CMK (cell line): Measurements from ENCODE around the gene TECTB.
"Not testable (repeated sequence)": the region's sequence is repeated elsewhere in the genome, so short reads cannot be mapped to it uniquely, and the experiment has no call there.

Experiments used
- DNase-seq: peaks from one replicate; pipeline ENCODE4 v3.0.0-alpha.2; 2010; ENCODE audit warnings: low read depth

TECTB gene

DNA sequence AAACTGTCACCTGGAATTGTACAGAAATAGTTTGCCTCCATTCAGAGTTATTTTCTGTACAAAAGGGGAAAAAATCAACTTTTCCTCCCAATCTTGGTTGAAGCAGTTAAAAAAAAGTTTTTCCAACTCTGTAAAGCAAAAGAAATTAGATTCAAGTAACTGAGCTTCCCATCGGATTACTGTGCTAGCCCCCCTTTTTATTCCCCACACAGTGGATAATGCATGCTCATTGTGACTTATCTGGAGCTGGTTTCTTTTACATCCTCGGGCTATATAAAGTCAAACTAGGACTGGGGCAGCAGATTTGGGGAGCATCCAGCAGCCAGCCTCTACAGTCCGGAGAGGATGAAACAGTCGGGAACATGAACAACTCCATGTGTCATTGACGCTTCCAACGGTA lies at the start of gene TECTB:
Gene TECTB (plus strand): TSS at position 301 of the 400 bp plus-strand sequence. CDS start 335 bp downstream, outside the sequence.
- no peak for DNase-seq

DNA sequence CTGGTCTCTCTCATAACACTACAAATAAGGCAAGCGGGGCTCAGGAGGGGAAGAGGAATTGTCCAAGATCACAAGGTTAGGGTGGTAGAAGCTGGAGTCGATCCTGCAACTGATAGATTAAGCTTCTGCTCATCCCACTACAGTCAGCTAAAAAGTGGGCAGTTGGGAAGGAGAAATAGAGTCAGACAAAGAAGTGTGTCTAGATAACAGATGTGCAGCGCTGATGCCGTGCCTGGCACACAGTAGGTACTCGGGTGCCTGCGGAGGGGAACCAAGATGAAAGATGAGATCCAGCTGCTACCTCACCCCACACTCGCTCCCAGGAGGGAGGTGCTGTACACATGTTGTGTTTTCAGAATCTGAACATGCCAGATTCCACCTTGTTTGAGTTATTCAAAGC lies 48.1 kb upstream of the TECTB start:
- DNase-seq, result no peak

DNA sequence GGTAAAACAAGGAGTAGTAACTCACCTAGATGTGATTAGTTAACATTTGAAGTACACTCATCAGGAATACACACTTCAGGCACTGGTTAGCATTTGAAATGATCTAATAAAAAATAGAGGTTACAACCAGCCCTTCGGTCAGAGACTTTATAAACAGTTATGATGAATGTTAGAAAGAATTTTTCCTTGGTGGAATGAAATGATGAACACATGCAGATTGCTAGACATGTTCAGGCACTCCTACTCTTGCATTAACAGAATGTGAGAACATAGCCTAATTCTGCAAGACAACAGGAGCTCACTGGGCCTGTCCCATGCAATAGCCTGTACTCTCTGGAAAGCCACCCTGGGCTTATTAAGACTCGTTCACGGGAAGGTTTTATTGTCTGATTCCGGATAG lies 47.3 kb upstream of the TECTB start:
- no peak for DNase-seq

DNA sequence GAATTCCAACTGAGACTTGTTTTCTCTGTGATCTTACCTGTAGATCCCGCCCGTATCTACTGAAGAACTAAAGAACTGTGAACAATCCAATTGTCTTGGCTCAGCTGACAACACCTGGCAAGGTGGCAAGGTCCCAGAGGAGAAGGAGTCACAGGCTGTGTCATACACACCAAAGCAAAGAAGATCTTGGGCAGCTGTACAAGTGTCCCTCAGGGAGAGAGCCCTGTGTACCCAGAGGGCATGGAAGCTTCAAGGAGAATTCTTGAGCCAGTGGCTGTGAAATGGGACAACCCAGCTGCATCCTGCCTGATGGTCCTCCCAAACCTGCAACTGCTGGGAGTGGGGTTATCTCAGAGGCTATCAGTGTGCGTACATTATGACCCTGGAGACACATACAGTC lies 46.7 kb upstream of the TECTB start:
- DNase-seq, result no peak

DNA sequence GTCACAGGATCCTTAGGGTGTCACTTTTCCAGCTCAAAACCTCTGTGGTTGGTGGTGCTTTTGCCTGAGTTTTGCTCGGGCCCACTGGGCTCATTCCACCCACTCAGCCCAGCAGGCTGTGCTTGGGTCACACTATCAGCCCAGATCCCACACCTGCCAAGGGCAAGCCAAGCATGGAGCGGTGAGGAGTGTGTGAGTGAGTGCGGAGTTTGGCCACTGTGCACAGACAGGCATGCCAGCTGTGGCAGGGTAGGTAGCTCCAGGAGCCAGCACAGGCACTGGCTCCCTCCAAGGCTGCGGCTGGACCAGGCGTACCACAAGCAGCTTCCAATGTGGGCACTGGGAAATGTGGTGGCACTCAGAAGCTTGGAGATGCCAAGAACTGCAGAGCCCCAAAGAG lies 43.9 kb upstream of the TECTB start:
- no peak for DNase-seq

DNA sequence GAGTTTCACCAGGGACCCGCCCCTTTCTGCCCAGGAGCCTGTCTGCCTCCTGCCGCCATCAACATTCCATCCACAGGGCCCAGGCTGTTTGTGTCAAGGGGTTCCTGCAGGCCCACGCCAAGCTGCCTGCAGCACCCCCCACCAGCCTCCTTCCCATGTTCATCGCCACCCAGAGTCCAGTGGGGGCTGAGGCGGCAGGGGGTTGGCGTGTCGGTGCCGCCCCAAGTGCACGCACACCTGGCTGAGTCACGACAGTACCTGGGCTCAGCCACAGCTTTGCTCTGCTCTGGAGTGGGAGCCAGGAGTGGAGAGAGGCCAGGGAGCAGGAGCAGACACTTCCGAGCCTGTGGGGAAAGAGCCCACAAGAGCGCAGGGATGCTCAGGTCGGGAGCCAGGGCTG lies 42.8 kb upstream of the TECTB start:
- DNase-seq, result no peak

DNA sequence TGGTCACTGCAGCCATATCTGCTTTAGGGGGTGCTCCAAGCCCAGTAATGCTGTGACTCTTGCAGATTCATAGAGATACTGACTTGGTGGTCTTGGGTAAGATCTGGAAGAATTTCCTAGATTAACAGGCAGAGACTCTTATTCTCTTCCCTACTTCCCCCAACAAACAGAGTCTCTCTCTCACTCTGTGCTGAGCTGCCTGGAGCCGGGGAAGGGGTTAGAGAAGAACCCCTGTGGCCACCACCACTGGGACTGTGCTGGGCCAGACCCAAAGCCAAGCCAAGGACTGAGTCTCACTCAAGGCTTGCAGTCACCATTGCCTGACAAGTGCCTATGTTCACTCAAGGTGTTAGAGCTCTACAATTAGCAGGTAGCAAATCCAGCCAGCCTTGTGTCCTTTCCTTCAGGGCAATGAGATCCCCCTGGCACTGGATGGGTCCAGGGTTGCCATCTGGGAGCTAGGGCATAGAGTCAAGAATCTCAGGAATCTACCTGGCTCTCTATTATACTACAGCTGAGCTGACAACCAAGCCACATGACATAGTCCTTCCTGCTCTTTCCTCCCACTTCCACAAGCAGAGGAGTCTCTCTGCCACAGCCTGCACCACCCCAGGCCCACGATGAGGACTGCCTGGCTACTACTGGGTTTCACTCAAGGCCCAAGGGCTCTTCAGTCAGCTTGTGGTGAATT lies 41.4 kb upstream of the TECTB start:
- DNase-seq, result no peak

DNA sequence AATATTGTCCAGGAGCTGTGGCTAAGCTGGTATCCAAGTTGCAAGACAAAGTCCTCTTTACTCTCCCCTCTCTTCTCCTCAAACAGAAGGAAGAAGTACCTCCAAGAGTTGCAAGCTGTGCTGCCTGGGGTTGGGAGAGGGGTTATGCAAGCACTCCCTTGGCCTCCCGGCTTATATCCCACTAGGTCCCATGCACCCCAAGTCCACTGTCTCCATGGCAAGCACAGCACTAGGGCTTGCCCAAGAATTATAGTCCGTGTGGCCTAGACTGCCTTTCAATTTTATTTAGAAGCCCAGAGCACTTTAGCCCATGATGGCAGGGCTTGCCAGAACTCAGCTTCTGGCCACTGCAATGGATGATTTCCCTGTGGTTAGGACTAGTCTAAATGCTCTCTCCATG lies 40.4 kb upstream of the TECTB start:
- no peak for DNase-seq

DNA sequence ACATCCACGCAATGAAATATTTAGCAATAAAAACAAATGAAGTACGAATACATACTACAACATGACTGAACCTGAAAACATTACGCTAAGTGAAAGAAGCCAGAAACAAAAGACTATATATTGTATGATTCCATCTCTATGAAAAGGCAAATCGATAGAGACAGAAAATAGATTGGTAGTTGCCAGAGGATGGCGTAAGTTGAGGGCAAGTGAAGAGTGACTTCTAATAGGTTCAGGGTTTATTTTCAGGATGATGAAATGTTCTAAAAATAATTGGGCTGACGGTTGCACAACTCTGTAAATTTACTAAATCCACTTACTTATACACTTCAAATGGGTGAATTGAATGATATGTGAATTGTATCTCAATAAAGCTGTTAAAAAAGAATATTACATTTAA lies 39.5 kb upstream of the TECTB start:
- DNase-seq, result no peak

DNA sequence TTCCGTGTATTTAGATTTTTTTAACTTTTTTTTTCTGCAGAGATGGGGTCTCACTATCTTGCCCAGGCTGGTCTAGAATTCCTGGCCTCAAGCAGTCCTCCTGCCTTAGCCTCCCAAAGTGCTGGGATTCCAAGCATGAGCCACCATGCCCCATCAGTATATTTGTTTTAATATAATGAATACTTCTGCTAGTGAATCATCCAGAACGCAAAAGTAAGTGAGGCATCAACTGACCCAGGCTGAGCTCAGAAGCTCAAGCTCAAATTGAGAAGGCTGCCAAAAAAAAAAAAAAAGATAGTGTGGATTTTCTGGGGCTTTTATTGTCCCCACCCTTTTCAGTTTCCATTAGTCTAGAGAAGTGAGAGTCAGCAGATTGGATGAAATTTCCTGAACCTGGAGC lies 39.0 kb upstream of the TECTB start:
- DNase-seq, result no peak

DNA sequence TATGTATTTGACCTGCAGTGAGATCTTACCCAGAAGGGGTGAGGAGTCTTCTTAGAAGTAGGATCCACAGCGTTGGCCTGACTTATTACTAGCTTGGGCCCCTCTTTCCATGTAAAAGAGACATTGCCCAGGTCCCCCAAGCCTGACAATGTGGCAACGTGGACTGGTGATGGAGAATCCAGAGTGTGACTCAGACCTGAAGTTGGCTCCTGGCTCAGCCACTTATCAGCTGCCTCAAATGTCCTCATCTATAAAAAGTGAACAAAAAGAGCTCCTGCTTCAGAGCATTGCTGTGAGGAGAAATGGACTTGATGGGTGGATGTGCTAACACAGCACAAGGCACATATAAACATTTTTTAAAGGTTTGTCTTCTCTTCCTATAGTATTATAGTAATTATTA lies 35.4 kb upstream of the TECTB start:
- DNase-seq, result no peak

DNA sequence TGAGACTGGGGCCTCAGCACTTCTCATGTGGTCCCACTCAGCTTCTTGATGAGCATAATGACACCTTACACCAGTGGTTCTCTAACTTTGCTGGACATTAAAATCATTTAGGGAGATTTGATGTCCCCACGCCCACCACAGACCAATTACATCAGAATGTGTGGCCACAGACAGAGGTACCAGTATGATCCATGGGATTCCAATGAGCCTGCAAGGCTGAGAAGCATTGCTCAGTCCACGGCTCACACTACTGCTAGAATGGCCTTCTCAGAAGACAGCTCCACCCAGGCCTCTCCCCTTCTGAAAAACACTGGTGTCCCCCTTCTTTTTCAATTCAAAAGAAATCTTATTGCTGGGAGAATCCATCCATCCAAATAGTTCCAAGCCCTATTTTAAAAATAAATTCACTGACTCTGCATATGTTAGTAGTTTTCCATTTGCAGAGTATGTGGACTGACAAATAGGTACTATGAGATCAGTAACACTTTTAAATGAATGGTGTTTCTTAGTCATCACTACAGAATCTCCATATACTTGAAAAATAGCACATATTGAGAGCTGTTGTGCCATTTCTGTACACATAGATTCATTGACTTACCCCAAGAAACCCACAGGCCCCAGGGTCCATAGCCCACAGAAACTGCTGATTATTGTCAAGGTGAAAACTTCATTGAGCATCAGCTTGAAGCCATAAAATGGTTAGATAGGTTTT lies 34.5 kb upstream of the TECTB start:
- DNase-seq, result no peak

DNA sequence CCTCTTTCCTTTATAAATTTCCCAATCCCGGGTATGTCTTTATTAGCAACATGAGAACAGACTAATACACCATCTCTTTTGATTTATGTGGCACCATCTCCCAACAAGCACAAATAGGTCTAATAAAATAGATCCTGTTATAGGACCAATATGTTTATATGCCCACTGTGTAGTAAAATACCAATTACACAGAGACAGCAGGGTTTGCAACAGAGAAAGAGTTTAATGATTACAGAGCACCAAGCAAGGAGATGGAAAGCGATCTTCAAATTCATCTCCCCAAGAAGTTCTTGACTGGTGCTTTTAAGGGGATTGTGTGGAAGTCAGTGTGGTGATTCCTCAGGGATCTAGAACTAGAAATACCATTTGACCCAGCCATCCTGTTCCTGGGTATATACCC lies 33.5 kb upstream of the TECTB start:
- DNase-seq, result no peak

DNA sequence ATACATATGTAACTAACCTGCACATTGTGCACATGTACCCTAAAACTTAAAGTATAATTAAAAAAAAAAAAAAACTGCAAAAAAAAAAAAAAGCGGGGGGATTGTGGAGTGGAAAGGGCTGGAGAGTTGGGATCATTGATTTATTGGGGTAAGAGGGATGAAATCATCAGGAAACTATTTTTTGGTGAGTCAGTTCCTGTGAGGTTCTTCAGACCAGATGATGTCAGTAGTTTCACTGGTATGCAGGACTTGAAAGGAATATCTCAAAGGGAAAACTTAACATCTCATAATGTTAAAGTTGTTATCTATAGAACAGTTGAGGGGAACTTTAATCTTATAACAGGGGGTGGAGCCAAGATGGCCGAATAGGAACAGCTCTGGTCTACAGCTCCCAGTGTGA lies 32.6 kb upstream of the TECTB start:
- no peak for DNase-seq

DNA sequence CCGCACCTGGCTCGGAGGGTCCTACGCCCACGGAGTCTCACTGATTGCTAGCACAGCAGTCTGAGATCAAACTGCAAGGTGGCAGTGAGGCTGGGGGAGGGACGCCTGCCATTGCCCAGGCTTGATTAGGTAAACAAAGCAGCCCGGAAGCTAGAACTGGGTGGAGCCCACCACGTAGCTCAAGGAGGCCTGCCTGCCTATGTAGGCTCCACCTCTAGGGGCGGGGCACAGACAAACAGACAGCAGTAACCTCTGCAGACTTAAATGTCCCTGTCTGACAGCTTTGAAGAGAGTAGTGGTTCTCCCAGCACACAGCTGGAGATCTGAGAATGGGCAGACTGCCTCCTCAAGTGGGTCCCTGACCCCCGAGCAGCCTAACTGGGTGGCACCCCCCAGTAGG lies 32.0 kb upstream of the TECTB start:
- not testable (repeated sequence) for DNase-seq

DNA sequence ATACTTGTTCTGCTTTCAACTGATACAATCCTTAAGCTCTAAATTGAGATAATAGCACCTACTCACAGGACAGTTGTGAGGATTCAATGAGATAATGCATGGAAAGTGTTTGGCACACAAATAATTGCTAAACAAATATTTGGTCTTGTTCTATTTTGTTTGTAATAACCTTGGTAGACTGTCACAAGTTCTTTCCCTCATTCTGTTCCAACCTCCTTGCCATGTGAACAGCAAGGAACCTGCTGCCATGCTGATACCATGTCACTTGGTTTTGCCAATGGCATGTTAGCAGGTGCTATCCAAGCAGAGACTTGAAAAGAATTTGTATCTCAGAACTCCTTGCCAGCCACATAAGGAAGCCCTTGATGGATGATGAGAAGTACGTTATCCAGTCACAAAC lies 24.8 kb upstream of the TECTB start:
- DNase-seq, result no peak

DNA sequence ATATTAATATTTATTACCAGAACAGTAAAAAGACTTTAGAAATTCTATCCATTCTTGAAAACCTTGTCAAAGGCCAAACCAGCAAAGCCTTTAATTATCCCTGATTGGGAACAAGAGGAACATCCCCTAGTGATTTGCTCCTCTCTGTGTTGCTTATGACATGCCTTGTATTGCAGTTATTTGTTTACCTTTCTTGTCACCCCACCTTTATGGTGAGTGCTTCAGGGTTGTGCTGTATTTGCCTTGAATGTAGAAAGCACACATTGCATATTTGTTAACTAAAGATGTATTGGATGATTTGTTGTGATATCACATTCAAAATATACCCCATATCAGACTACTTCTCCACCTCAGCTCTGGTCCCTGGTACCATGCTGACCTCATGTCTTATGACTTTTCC lies 23.5 kb upstream of the TECTB start:
- no peak for DNase-seq

DNA sequence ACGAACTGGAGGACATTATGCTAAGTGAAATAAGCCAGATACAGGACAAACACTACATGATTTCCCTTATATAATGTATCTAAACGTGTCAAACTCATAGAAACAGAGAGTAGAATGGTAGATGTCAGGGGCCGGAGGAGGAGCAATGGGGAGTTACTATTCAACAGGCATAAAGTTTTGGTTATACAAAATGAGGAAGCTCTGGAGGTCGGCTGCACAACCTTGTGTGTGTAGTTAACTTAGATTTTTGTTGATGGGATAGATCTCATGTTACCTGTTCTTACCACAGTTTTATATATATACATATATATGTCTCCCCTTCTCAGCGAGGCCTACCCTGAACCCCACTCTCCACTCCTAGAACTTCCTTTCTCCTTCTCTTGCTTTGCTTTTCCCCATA lies 22.4 kb upstream of the TECTB start:
- DNase-seq, result no peak

DNA sequence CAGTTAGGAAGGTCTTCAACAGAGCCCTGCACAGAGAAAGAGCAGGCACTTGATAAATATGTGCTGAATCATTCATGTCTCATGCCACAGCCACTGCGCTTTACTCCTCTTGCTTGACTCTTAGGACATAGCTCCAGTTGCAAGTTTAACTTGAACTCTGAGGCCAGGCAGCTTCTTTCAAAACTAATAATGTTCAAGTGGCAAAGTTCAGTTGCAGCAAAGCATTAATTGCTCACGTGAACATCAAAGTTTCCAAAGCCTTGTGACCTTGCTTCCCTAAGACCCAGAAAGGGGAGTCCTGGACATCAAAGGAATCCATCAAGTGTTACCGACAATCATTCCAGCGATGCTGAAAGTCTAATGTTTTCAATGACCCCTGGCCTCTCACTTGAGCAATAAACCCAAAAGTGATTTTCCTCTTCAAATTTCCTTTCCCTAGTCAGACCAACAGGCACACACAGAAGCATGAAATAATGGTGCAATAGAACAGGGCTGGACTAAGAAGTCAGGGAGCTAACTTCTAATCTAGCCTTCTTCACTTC lies 21.8 kb upstream of the TECTB start:
- no peak for DNase-seq

DNA sequence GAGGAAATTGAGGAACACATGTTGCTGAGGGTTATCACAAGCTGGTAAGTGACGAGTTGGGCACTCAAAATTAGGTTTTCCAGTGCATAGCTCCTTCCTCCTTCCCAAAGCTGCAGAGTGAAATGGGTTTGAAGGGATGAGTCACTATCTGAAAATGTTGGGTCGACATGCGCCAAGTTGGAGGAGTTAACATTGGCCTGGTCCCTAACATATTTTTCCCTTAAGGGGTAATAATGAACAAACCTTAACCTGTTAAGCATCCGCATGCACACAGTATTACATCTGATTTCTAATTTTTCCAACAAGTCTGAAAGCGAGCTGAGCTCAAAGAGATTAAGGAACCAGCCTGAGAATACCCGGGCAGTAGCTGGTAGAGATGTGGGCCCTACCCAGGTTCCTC lies 20.7 kb upstream of the TECTB start:
- no peak for DNase-seq

DNA sequence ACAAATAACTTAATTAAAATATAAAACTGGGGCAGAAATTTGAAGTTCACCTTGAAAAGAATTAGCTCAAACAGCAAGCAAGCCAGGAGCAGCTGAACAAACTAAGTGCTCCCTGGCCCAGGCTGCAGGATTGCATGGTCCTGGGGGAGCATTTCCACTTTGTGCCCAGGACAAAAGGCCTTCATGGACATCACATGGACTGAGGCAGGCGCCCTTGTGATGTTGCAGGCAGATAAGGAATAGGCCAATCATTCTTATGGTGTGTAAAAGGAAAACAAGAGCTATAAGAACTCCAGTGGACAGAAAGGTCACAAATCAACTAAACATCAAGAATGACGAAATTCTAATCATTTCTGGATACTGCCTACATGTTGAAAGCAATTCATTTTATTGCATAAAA lies 17.5 kb upstream of the TECTB start:
- DNase-seq, result no peak

DNA sequence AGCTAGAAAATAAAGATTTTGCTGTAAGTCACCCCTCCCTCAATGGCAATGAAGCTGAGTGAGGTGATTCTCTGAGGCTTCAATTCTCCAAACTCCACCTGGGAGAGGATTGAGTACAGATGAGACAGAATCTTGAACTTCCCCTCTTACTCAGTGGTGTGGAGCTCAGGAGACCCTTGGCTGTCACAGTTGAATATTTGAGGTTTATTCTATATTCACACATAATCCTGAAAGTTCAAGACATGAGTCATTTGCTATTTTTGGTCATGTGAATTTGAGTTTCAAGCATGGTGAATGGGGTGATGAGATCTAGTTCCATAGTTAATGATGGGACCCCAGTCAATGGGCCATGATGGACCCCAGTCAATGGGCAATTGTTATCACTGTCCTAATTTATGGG lies 13.9 kb upstream of the TECTB start:
- no peak for DNase-seq

DNA sequence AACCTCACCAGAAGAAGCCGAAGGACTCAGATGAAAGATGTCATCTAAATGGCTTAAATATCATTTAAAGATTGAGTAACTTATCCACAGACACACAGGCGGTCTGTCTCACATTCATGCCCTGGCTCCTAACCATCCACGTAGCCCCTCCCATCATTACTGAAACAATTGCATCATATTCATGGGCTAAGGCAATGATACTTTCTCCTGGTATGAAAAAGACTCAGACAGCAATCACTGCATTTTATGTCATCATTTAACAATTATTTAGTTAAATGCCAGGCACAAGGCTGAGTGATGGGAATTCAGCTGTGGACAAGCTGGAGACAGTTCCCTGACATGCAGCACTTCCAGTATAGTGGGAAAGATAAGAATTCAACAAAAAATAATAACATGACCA lies 11.2 kb upstream of the TECTB start:
- DNase-seq, result no peak

DNA sequence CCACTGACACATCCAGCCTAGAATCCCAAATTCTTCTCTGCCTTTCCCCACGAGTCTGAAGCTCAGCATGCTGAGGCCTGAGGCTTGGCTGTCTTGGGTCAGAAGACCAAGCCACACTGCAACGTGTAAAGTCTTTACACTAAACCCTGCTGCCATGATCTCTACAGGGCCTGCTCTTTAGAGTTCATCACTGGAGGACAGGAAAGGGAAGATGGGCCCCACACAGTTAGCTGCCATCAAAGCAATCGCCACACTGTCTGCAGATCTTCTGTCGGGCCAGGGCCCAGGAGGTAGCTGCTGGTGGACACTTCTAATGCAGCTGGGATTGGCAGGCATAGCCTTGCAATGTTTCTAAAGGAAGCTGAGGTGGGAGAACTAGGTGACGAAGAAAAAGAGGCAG lies 8.4 kb upstream of the TECTB start:
- DNase-seq, result no peak
